Testis (tissue), 3 donors: Measurements from ENCODE around the gene SORCS3. TPM values are rescaled to one million over a fixed set of nuclear protein-coding genes. Genes with fewer than 3 reads are reported as not detected.

Experiments
- DNase-seq: peaks from one replicate; pipeline ENCODE4 v3.0.0-alpha.2; 2019
- H3K27ac ChIP-seq, 2 donors: fragments of 200-600 bp; sonication (generic); one replicate each; pipeline ENCODE4 v1.5.1; 2019
- H3K27me3 ChIP-seq: fragments of 200-600 bp; sonication (generic); one replicate; pipeline ENCODE4 v1.5.1; 2019
- H3K36me3 ChIP-seq: fragments of 200-600 bp; sonication (generic); one replicate; pipeline ENCODE4 v1.5.1; 2017; ENCODE audit warnings: low read depth; ENCODE audit errors: missing control alignments
- H3K4me1 ChIP-seq: fragments of 200-600 bp; sonication (generic); one replicate; pipeline ENCODE4 v1.5.1; 2019
- H3K4me3 ChIP-seq, 2 donors: fragments of 200-600 bp; sonication (generic); one replicate each; pipeline ENCODE4 v1.5.1; 2017 to 2019
- H3K9me3 ChIP-seq: fragments of 200-600 bp; sonication (generic); one replicate; pipeline ENCODE4 v1.5.1; 2017
- POLR2A ChIP-seq: fragments of 450-650 bp; IDR thresholded peaks from one replicate; pipeline ENCODE4 v1.6.1; 2017; ENCODE audit warnings: antibody characterized with exemption, mild to moderate bottlenecking, moderate library complexity
- WGBS, 2 donors: methylation state at CpG; one replicate each; pipeline ENCODE4 v1.1.5; 2018; 5-methylcytosine and 5-hydroxymethylcytosine counted together
- intact Hi-C: fragments of 100-400 bp; cut with DNase I; formaldehyde crosslinking; loops from one replicate; pipeline ENCODE4 v1.15.1; 2023; ENCODE audit warnings: low total_unique reads
- polyA plus RNA-seq: library from polyadenylated mRNA; stranded (reverse); fragments of 350-450 nt; fragmentation: Illumina TruSeq; extraction: RNeasy Lipid Tissue Mini Kit (QIAGEN cat#74804); gene quantifications from one replicate; pipeline ENCODE4 v1.2.3, GENCODE V29; 2014; ENCODE audit warnings: low read depth, low replicate concordance; ENCODE audit not compliant: insufficient read depth
- total RNA-seq, 2 donors: library from RNA; depleted of rRNA; stranded (reverse); fragments of >200 nt; gene quantifications; one replicate each; pipeline ENCODE4 v1.2.3, GENCODE V29; 2016
- TF ChIP-seq, protein P1 (sequence below), 3 experiments: fragments of 450-650 bp in 2 of 3; fragments of 200-600 bp in 1 of 3; sonication (generic) in 1 of 3; IDR thresholded peaks; one replicate each; pipeline ENCODE4 v1.5.1; 2016 to 2019; ENCODE audit warnings: antibody characterized with exemption in 3 of 3, mild to moderate bottlenecking in 2 of 3, moderate library complexity in 1 of 3

The SORCS3 gene
- total and polyA plus RNA-seq, 3 donors from 2014 or later = 1.3 to 2.2 (median 1.7) TPM

DNA sequence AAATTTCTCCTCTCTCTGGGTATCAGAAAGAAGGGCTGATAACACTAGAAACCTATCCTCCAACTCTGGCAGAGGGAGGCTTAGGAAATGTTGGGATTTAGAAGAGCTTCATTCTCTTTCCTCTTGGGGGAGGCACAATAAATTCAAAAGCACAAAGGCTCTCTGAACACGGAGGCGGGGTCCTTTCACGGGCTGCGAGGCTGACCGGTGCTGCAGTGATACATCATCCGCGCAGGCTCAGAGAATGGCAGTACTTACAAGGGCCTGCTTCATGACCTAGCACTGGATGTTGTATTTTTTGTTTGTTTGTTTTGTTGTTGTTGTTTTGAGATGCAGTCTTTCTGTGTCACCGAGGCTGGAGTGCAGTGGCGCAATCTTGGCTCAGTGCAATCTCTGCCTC is 306.2 kb downstream of the SORCS3 start:
- no peak overlapping the region for H3K27ac ChIP-seq
- no peaks in the 10 kb centered on the region for H3K4me1 ChIP-seq
- H3K4me3 ChIP-seq = no peak overlapping the region
- WGBS, 2 donors = 85 to 91% methylated on average over 9 of the region's 9 CpGs
- no peaks in the 10 kb centered on the region for H3K36me3 ChIP-seq
- no peaks in the 10 kb centered on the region for H3K9me3 ChIP-seq
- DNase-seq = no peak
- no peak for TF ChIP-seq POLR2A
- TF ChIP-seq, protein P1, sequence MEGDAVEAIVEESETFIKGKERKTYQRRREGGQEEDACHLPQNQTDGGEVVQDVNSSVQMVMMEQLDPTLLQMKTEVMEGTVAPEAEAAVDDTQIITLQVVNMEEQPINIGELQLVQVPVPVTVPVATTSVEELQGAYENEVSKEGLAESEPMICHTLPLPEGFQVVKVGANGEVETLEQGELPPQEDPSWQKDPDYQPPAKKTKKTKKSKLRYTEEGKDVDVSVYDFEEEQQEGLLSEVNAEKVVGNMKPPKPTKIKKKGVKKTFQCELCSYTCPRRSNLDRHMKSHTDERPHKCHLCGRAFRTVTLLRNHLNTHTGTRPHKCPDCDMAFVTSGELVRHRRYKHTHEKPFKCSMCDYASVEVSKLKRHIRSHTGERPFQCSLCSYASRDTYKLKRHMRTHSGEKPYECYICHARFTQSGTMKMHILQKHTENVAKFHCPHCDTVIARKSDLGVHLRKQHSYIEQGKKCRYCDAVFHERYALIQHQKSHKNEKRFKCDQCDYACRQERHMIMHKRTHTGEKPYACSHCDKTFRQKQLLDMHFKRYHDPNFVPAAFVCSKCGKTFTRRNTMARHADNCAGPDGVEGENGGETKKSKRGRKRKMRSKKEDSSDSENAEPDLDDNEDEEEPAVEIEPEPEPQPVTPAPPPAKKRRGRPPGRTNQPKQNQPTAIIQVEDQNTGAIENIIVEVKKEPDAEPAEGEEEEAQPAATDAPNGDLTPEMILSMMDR (IDR thresholded peaks at IDR 0.05) = no peak
- H3K27me3 ChIP-seq = no peaks in the 10 kb centered on the region
- intact Hi-C loops = no loop called here

DNA sequence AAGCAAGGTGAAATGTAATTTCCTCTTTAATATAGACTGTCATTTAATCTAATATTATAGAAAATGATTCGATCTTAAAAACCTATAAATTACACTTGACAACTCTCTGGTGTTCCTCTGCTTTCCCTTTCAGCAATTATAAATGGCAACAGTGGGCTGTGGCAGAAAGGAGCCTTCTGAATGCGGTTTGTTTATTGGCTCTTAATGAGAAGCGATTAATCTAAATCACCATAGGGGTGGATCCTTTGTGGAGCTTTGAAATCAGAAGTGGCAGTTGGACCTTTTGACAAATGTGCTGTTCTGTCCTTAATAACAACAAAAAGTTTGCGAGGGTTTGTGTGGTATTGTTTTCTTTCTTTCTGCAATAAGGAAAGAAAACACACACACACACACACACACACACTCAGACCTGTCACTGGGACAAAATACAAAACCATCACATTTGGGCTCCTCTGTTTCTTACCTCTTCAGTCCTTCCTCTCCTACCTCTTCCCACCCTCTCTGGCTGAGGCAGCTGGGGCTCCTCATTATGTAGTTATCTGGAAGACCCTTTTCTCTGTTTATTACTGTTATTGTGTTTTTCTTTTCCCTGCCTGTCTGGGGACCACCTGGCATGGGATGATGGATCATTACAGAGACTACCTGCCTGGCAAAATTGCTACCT is 316.2 kb downstream of the SORCS3 start:
- TF ChIP-seq POLR2A = no peak
- TF ChIP-seq, protein P1 (IDR thresholded peaks at IDR 0.05) = no peak
- intact Hi-C loops = no loop called here
- Histone ChIP-seq H3K36me3 (no peaks in the 10 kb centered on the region), H3K27ac (no peak overlapping the region), H3K4me3 (no peak overlapping the region), H3K4me1 (no peaks in the 10 kb centered on the region), H3K27me3 (no peaks in the 10 kb centered on the region), H3K9me3 (no peaks in the 10 kb centered on the region)
- 79 to 88% methylated on average over 4 of the region's 4 CpGs for WGBS, 2 donors
- no peak for DNase-seq

DNA sequence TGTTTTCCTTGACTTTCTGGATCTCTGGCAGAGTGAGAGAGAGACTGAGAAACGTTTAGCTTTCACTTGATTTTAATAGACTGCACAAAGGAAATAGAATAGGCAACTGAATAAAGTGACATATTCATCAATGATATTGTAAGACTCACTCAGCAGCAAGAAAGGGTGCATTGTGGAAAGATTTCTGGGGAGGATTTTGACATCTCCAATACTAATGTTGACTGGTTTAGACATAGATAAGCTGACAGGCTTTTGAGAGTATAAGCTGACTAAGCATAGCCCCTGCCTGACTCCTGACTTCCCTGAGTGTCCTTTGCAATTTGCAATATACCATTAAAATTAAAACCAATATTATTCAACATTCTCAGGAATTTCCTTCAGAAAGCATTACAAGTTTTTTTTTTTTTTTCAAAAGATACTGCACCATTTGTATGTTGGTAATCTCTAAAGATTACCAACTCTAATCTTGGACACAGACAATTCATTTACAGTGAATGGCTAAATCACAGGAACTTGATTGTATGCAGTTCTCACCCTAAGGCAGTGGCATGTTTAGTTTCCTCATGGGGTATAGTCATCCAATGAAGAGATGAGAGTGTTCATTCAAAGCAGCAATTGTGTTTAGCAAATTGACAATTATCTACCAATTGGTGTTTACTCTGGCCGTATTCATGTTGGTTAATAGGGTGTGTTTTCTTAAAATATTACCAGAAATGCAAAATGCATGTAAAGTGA is 325.6 kb downstream of the SORCS3 start:
- H3K4me3 ChIP-seq = no peak overlapping the region
- no peaks in the 10 kb centered on the region for H3K27me3 ChIP-seq
- no peak for DNase-seq
- H3K4me1 ChIP-seq = no peaks in the 10 kb centered on the region
- 60 to 65% methylated on average over 2 of the region's 2 CpGs for WGBS, 2 donors
- no peak for TF ChIP-seq POLR2A
- TF ChIP-seq, protein P1 (IDR thresholded peaks at IDR 0.05) = no peak
- no peaks in the 10 kb centered on the region for H3K9me3 ChIP-seq
- no peaks in the 10 kb centered on the region for H3K36me3 ChIP-seq
- intact Hi-C loops = no loop called here
- H3K27ac ChIP-seq = no peak overlapping the region

- H3K9me3 ChIP-seq = no peaks in the 10 kb centered on the region
- no peak overlapping the region for H3K27ac ChIP-seq
- no peak overlapping the region for H3K4me3 ChIP-seq
- H3K36me3 ChIP-seq = no peaks in the 10 kb centered on the region
- 88 to 93% methylated on average over 2 of the region's 2 CpGs for WGBS, 2 donors
- H3K4me1 ChIP-seq = no peaks in the 10 kb centered on the region
- TF ChIP-seq, protein P1 (IDR thresholded peaks at IDR 0.05) = no peak
- TF ChIP-seq POLR2A = no peak
- no peaks in the 10 kb centered on the region for H3K27me3 ChIP-seq
- intact Hi-C loops = no loop called here
- no peak for DNase-seq
Measured at GRCh38 chr10:104980368-104980767, 339.3 kb downstream of the SORCS3 start.

- TF ChIP-seq, protein P1 (IDR thresholded peaks at IDR 0.05) = no peak
- no peak for TF ChIP-seq POLR2A
- DNase-seq = no peak
- intact Hi-C loops = no loop called here
- Histone ChIP-seq H3K27ac (no peak overlapping the region), H3K4me3 (no peak overlapping the region), H3K27me3 (no peaks in the 10 kb centered on the region), H3K4me1 (no peaks in the 10 kb centered on the region), H3K9me3 (no peaks in the 10 kb centered on the region), H3K36me3 (no peaks in the 10 kb centered on the region)
- WGBS, 2 donors = 88 to 92% methylated on average over 4 of the region's 4 CpGs
Measured at GRCh38 chr10:104981995-104982394, 340.9 kb downstream of the SORCS3 start.
